WTC11 (cell line): ENCODE measurements around the gene NUDCD3.

Experiments used
- MAX ChIP-seq: sonication (generic); formaldehyde crosslinking; IDR thresholded peaks from 2 replicates; pipeline ENCODE4 v1.8.0; 2022; ENCODE audit warnings: mild to moderate bottlenecking, missing genetic modification reagents
- SP1 ChIP-seq: sonication (generic); formaldehyde crosslinking; conservative IDR thresholded peaks from 2 replicates; pipeline ENCODE4 v1.8.1; 2022; ENCODE audit warnings: missing genetic modification reagents
- ZNF423 ChIP-seq: fragments of 250-450 bp; sonication (Bioruptor Pico); IDR thresholded peaks from 2 replicates; pipeline ENCODE4 v2.1.2; 2022; ENCODE audit warnings: mild to moderate bottlenecking, moderate library complexity
- ZNF425 ChIP-seq: fragments of 250-450 bp; sonication (Bioruptor Pico); conservative IDR thresholded peaks from 2 replicates; pipeline ENCODE4 v1.9.0; 2021; ENCODE audit warnings: mild to moderate bottlenecking
- TF ChIP-seq, protein P1 (sequence below): fragments of 200-600 bp; IDR thresholded peaks from 2 replicates; pipeline ENCODE4 v1.8.0; 2022; ENCODE audit warnings: antibody characterized with exemption

DNA sequence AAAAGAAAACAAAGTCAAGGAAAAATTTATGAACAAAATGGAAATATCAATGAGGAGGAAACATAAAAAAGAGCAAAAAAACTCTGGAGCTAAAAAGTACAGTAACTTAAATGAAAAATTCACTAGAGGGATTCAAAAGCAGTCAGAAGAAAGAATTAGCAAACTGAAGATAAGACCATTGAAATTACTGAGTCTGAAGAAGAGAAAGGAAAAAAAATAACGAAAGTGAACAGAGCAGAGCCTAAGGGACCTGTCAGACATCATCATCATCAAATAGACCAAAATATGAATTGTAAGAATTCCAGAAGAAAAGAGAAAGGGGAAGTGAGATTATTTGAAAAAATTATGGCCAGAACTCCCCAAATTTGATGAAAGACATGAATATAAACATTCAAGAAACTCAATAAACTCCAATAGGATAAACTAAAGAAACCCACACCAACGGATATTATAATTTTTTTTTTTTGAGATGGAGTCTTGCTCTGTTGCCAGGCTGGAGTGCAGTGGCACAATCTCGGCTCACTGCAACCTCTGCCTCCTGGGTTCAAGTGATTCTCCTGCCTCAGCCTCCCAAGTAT, 34.4 kb upstream of the NUDCD3 start:
- TF ChIP-seq ZNF425 (CRISPR knock-in tag) (no peak), ZNF423 (CRISPR knock-in tag) (no peak), MAX (no peak), SP1 (CRISPR knock-in tag) (no peak)
- TF ChIP-seq, protein P1, sequence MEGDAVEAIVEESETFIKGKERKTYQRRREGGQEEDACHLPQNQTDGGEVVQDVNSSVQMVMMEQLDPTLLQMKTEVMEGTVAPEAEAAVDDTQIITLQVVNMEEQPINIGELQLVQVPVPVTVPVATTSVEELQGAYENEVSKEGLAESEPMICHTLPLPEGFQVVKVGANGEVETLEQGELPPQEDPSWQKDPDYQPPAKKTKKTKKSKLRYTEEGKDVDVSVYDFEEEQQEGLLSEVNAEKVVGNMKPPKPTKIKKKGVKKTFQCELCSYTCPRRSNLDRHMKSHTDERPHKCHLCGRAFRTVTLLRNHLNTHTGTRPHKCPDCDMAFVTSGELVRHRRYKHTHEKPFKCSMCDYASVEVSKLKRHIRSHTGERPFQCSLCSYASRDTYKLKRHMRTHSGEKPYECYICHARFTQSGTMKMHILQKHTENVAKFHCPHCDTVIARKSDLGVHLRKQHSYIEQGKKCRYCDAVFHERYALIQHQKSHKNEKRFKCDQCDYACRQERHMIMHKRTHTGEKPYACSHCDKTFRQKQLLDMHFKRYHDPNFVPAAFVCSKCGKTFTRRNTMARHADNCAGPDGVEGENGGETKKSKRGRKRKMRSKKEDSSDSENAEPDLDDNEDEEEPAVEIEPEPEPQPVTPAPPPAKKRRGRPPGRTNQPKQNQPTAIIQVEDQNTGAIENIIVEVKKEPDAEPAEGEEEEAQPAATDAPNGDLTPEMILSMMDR = no peak
